CD4-positive, alpha-beta T cell treated with Interferon gamma for 1 hour (primary cell): Measurements from ENCODE around the gene ANKIB1.
"Not testable (repeated sequence)": the region's sequence is repeated elsewhere in the genome, so short reads cannot be mapped to it uniquely, and the experiment has no call there.

Experiments used
- DNase-seq: peaks from one replicate; pipeline ENCODE4 v3.0.0-alpha.2; 2020

The ANKIB1 gene

DNA sequence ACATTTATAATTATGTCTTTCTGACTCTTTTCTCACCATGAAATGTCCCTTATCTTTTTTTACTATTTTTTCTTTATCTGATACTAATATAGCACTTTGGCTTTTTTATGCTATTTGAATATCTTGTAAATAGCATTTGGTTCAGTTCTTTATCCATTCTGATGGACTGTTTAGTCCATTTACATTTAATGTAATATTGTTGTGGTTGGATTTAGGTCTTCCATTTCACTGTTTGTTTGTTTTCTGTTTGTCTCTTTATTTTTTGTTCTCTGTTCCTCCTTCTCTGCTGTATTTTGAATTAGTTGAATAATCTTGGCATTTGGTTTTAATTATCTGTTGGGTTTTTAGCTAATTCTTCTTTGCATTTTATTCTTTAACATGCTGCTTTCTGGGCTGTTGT is 89.8 kb downstream of the ANKIB1 start:
- DNase-seq = no peak

DNA sequence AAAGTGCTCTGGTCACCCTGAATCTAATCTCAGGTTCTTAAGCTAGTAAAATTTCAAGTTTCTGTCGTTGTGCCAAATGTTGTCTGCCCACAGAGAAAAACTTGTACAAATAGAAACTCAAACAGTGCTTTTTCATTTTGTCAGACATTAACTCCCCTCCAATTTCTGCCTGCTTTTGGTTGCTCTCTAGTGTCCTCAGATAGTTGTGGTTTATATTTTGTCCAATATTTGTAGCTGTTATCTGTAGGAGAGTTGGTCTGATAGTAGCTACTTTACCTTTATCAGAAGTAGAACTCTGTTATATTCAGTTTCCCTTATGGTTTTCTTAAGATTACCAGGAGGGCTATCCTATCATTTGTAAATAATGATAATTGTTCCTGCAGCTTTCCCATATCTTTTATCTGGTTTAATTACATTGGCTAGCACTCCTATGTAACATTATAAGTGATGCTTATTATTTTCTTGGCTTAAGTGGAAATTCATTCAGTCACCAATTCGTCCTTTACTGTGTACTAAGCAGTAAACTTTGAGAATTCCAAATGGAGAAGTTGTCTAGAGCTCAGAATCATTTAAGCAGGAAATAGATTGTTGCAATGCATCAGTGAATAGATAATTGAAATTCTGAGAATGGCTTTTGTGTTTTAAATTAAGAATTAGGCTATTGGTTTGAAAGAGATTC is 91.0 kb downstream of the ANKIB1 start:
- no peak for DNase-seq

DNA sequence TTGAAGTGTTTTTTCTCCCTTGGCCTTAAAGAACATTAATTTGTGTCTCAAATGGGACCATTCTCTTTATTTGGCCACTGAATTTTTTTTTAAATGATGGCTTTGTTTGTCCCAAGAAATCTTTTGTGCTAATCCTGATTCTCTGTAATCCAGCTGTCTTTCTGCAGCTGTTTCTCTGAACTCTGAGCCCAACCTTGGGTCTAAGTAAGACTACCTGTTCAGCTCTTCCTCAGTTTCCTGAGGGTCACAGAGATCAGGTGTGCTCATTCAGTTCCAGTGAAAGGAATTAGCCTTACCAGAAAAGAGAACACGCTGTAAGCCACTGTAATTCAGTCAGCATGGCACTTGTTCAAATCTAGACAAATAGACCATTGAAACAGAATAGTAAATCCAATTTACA is 94.2 kb downstream of the ANKIB1 start:
- no peak for DNase-seq

DNA sequence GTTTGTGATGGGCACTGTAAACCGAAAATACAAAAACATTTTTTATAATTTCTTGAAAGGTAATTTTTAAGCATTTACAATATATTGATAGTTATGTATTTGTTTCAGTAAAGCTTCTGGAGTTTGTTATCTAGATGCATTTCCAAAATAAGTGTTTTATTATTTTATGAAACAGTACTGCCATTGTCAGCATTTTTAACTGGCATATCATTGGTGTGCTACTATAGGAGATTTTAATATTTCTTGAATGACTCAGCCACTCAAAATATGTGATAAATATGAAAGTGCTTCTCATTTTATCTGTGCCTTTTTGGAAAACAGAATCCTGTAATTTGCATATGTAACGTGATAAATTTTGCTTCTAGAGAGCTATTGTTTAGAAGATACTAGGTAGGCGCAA is 97.9 kb downstream of the ANKIB1 start:
- DNase-seq = no peak

DNA sequence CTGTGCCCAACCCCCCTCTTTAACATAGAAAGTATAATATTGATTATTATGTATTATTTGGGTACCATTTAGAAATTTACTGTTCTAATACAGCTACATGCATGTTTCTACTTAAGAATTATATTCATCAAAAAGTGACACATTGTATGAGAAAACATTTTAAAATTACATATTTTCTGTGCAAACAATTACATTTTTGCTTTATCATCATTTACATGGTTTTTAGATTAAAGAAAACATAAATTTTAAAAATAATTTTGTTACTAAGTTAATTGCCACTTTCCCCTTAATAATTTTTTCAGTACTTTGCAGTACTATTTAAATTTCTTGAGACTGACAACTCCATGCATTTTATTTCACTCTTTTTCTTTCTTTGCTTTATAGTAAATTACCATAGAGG is 106.2 kb downstream of the ANKIB1 start:
- no peak for DNase-seq

DNA sequence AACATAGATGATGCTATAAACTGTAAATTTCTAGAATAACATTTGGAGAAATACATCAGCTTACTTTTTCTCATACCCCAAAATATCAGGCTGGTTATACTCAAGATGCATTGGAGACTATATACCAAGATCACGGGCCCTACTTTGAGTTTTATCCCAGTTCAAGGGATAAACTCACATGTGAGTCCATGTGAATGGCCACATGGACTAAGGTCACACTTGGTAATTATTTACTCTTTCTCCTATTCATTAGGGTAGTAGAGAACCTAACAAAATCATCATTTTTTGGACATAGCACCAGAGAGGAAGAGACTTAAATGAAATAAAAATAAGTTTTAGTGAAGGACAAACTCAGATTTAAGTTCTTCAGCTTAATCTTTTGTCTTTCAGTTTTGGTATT is 108.4 kb downstream of the ANKIB1 start:
- DNase-seq = no peak

DNA sequence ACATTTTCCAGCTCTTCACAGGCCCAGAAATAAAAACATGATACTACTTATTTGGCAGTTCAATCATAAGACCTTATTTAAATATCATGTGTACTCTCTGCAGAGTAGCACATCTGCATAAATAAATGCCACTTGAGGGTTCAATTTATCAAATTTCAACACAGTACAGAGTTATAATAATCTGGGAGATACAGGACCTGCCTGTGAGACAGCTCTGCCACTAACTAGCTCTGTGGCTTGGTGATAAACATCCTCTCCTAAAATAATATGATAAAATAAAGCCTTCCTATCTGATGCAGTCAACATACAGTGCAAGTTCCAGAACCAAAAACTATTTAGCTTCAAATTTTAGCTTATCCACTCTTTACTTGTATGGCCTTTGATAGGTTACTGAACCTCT is 110.6 kb downstream of the ANKIB1 start:
- no peak for DNase-seq

DNA sequence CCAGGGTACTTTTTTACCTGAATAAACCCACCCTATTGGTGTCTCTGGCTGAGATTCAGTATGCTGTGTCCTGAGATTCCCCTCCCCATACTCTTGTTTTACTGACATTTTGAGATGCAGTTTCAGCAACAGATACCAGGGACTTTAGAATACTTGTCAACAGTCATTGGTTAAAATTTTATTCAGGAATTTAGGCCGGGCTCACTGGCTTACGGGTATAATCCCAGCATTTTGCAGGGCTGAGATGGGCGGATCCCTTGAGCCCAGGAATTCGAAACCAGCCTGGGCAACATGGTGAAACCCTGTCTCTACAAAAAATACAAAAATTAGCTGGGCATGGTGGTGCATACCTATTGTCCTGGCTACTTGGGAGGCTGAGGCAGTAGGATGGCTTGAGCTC is 111.5 kb downstream of the ANKIB1 start:
- DNase-seq = no peak

DNA sequence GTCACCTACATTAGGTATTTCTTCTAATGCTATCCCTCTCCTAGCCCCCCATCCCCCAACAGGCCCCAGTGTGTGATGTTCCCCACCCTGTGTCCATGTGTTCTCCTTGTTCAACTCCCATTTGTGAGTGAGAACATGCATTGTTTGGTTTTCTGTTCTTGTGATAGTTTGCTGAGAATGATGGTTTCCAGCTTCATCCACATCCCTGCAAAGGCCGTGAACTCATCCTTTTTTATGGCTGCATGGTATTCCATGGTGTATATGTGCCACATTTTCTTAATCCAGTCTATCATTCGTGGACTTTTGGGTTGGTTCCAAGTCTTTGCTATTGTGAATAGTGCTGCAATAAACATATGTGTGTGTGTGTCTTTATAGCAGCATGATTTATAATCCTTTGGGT is 113.4 kb downstream of the ANKIB1 start:
- DNase-seq = not testable (repeated sequence)

DNA sequence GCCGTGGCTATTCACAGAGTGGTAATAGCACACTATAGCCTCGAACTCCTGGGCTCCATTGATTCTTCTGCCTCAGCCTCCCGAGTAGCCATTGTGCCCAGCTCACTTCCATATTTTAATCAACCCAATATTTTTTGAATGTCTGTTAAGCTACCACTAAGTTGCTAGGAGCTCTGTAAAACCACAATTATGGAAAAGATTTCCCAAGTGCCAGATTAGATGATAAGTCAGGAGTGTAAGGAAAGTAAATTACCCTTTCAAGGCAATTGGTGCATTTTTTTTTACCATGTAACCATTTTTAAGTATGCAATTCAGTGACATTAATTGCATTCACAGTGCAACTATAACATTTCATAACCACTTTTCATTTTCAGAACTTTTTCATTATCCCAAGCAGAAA is 114.0 kb downstream of the ANKIB1 start:
- DNase-seq = no peak

DNA sequence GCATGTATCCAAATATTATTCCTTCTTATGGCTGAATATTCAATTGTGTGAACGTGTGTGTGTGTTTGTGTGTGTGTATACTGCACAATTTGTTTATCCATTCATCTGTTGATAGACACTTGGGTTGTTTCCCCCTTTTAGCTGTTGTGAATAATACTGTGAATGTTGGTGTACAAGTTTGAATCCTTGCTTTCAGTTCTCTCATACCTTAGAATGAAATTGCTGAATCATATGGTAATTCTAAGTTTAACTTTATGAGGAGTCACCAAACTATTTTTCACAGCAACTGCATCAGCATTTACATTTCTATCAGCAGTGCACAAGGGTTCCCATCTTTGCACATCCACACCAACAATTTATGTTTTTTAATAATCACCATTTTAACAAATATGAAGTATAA is 114.6 kb downstream of the ANKIB1 start:
- no peak for DNase-seq

DNA sequence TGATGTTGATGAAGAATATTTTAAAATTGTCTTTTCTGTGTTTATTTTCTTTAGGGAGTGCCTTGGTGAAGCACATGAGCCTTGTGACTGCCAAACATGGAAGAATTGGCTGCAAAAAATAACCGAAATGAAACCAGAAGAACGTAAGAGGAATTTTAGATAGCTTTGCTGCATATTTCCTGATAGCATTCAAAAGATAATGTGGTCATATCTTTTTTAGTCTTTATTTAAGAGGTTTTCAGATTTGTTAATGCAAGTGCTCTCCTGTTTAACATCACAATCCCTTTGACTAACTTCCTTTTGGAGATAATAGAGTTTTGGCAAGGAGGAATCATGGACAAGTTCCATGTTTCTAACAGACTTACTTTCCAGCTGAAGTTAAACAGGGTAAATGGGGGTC is 116.4 kb downstream of the ANKIB1 start:
- DNase-seq = no peak

DNA sequence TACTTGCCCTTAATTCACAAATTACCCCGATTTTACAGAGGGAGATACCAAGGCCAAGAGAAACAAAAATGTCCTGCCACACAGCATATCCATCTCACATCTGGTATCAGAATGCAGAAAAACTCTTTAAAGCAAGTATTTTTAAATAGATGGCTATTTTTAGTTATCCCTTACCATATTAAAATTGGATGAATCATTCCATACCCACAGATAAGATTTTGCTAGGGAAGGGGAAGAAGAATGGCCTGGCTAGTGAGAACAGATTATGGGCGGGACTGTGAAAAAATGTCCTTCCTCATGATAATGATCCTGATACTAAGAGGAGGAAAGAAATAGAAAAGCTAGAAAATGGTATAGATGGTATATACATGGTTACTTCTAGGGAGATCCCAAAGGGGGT is 121.0 kb downstream of the ANKIB1 start:
- no peak for DNase-seq

DNA sequence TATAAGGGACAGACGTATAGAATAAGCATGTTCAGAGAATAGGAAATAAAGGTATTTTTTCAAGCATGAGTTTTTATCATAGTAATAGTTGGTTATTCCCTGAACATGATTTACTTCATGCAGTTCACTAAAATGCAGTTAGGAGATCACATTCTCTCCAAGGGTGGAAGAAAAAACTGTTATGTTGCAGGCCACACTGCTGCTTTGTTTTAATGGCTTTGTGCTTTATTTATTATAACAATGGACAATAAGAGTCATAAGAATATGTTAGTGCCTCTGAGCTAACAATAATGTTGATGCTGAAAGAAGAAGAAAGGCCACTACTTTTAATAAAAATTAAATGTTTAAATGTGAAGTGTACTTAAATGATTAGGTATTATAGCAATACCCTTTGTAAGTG is 123.0 kb downstream of the ANKIB1 start:
- no peak for DNase-seq

DNA sequence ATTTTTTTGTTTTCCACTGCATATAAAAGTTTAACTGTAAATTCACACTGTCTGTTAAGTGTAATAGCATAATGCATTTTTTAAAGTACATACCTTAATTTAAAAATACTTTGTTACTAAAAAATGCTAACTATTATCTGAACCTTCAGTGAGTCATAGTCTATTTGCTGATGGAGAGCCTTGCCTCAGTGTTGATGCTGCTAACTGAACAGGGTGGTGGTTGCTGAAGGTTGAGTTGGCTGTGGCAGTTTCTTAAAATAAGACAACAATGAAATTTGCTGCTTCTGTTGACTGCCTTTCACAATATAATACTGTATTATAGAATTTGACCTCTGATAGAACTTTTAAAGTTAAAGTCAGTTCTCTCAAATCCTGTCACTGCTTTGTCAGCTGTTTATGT is 129.2 kb downstream of the ANKIB1 start:
- DNase-seq = no peak

DNA sequence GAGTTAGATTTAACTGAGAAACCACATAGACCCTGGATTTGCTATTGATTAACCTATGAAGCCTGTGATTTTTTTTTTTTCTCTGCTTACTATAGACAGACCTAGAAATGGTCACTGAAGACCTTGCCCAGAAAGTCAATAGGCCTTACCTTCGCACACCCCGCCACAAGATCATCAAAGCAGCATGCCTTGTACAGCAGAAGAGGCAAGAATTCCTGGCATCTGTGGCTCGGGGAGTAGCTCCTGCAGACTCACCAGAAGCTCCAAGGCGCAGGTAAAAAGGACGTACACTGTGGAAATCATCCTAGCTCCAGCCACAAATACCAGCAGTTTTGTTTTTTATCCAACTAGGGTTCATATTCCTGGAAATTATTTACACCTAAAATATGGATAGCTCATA is 145.3 kb downstream of the ANKIB1 start:
- DNase-seq = no peak

DNA sequence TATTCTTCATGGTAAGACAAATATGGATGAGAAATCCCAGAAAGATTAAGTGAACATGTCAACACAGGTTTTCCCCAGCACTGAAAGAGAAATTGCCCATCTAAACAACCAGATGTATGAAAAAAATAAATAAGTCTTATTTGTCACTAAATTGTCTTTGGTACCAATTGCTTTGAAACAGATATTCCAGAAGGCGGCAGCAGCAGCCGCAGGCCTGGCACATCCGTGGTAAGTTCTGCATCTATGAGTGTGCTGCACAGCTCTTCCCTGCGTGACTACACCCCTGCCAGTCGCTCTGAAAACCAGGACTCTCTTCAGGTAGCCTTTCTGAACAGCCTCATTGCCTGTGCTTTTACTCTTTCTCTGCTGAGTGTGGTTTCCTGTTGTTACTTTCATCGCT is 151.8 kb downstream of the ANKIB1 start:
- no peak for DNase-seq

DNA sequence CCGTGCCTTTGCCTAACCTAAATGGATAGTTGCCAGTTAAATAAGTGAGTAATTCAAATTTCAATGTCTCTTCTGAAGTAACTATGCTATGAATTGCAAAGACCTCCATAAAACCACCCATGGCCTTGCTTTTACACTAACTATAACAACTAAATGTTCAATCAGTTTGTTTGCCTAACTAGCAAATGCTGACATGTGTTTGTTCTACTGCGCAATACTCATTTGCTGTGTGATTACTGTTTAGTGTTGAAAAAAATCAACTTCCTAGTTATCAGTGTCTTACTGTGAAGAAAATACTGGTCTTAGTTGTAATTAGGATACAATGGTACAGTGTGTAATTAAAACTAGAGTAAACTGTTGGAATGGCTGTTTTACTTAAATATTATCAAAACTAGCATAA is 154.2 kb downstream of the ANKIB1 start:
- no peak for DNase-seq

DNA sequence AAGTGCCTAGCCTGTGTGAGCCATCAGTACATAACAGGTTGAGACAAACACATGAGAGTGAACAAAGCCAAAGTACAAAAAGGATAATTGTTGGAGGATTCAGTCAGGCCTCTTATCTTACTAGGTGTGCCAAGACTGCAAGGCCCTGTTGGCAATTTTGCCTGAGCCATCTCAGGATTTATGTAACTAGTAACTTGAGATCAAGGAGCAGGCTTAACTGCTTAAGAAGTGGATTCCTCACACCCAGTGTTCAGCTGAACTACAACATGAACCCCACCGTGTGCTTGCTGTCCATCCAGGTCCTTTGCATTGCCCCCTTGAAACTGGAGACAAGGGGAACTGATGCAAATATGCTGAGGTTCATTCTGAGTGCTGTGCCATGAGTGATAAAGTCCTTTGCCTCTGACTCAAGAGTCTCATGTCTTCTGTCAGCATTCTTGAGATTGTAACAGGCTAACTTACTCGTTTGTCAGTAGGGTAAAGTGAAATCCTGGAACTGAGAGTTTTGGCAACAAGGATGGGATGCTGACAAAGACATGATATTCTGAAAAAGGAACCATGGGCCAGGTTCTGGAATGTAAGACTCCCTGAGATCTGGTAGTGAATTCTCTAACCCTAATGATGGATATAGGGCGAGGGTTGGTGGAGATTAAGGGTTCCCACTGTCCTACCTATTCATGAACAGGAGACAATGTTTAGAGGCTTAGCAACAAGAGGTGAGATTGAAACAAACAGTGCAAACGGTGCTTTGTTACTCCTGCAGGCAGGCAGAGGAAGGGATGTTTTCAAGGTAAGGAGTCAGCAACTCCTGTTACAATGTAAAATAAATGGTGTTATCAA is 157.4 kb downstream of the ANKIB1 start:
- no peak for DNase-seq

DNA sequence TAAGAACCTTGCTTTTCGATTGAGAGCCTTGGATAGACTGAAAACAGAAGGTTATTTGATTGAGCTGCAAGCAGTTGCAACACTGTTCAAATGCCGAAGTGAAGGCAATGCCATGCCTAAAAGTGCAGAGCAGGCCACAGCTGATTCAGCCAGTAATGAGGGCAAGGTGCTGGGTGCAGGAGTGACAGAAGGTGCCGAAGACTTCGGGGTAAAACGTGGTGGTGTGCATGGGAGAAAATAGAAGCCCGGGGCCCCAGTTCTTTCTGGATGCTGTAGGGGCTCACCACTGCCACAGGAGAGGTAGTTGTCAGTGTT is 157.9 kb downstream of the ANKIB1 start:
- no peak for DNase-seq

DNA sequence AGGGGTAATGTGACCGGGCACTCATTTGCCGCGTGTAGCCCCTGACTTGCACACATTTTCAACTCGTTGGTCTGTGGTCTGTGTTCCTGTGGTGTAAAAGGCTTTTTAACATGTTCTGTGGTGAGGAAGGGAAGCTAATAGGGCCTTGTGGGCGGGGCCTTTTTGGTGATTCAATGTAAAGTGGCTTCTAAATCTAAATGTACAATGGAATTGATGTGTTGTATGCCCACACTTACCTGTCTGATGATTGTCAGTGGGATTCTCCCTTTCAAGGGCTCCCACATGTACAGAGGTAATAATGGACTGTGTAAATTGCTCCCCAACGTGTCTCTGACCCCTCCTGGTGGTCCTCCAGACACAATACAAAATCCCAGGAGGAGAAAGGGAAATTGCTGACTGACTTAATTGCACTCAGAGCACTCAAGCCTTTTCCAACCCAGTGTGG is 158.4 kb downstream of the ANKIB1 start:
- no peak for DNase-seq

DNA sequence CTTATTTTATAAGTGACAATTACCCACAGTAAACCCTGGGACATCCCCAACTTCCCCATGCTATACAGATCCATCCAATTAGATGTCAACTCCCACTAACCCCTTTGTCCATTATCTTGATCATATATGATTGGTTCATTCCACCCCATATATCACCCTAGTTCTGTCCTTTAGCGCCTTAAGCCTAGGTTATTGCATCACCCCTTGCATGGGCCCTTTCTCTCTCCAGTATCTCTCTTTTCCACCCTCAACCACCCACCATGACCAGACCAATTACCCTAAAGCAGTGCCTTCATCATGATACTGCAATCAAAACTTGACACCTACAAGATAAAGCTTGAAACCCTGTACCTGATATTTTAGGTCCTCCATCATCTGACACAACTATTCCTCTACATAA is 163.6 kb downstream of the ANKIB1 start:
- DNase-seq = no peak

DNA sequence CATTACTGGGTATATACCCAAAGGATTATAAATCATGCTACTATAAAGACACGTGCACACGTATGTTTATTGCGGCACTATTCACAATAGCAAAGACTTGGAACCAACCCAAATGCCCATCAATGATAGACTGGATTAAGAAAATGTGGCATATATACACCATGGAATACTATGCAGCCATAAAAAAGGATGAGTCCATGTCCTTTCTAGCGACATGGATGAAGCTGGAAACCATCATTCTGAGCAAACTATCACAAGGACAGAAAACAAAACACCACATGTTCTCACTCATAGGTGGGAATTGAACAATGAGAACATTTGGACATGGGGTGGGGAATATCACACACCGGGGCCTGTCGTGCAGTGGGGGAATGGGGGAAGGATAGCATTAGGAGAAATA is 164.4 kb downstream of the ANKIB1 start:
- DNase-seq = not testable (repeated sequence)

DNA sequence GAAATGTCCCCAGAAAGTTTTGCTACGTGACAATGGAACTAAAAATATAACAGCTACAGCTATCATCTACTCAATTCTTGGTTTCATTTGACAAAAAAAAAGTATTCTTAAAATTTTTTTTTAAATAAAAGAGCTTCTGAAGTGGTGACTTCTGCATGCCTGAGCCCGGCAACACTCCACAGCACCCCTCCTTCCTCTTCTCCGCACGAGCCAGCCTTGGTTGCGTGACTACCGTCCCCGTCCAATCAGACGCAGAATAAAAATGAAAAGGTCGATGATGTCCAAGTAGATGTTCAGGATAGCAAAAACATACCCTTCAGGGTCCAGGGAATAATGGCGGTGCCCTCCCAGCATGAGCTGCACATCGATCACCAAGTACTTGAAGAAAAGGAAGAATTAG is 167.0 kb downstream of the ANKIB1 start:
- DNase-seq = no peak

DNA sequence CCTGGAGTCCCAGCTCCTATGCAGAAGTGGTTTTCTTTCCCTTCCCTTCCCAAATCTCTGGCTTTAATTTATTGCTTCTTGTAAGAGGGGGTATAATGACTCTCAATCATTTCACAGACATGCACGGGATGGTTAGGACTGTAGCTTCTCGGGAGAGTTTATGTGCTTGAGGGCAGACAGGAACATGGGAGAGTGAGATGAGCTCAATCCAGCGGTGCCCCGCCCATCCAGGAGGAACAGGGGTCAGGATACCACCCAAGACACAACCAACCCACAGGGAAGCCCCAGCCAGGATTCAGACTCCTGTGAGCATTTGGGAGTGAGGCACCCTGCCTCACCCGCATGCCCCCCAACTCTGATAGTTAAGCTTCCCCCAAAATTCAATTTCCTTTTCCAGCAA is 167.8 kb downstream of the ANKIB1 start:
- no peak for DNase-seq
